Measurements from ENCODE around the gene KRT77. TPM values are rescaled to one million over a fixed set of nuclear protein-coding genes. Genes with fewer than 3 reads are reported as not detected.
"Not testable (repeated sequence)": the region's sequence is repeated elsewhere in the genome, so short reads cannot be mapped to it uniquely, and the experiment has no call there.

Gene KRT77
- total RNA-seq, 1 donor from 2014 or later = 0.96 TPM

GRCh38 chr12:52676163-52676562 lies 27.2 kb downstream of the KRT77 start:
- no peak for DNase-seq (ENCODE audit: low spot score)

- DNase-seq (ENCODE audit: low spot score) = no peak
Measured at GRCh38 chr12:52675301-52675701, 28.0 kb downstream of the KRT77 start.

GRCh38 chr12:52674433-52674775 lies 28.9 kb downstream of the KRT77 start:
- DNase-seq (ENCODE audit: low spot score) = no peak

GRCh38 chr12:52673713-52674432 lies 29.5 kb downstream of the KRT77 start:
- DNase-seq (ENCODE audit: low spot score) = no peak

- DNase-seq (ENCODE audit: low spot score) = no peak
Measured at GRCh38 chr12:52673217-52673616, 30.1 kb downstream of the KRT77 start.

GRCh38 chr12:52672321-52672933 lies 30.9 kb downstream of the KRT77 start:
- DNase-seq (ENCODE audit: low spot score) = peak; percentile 31

GRCh38 chr12:52670961-52671360 lies 32.4 kb downstream of the KRT77 start:
- no peak for DNase-seq (ENCODE audit: low spot score)

- no peak for DNase-seq (ENCODE audit: low spot score)
Measured at GRCh38 chr12:52670506-52670905, 32.8 kb downstream of the KRT77 start.

- DNase-seq (ENCODE audit: low spot score) = not testable (repeated sequence)
Measured at GRCh38 chr12:52669941-52670340, 33.4 kb downstream of the KRT77 start.

GRCh38 chr12:52669426-52669825 lies 33.9 kb downstream of the KRT77 start:
- DNase-seq (ENCODE audit: low spot score) = no peak

- no peak for DNase-seq (ENCODE audit: low spot score)
Measured at GRCh38 chr12:52667931-52668330, 35.4 kb downstream of the KRT77 start.

- no peak for DNase-seq (ENCODE audit: low spot score)
Measured at GRCh38 chr12:52667509-52667908, 35.8 kb downstream of the KRT77 start.

- no peak for DNase-seq (ENCODE audit: low spot score)
Measured at GRCh38 chr12:52666471-52666870, 36.9 kb downstream of the KRT77 start.

GRCh38 chr12:52663420-52663819 lies 39.9 kb downstream of the KRT77 start:
- DNase-seq (ENCODE audit: low spot score) = no peak

GRCh38 chr12:52662918-52663229 lies 40.5 kb downstream of the KRT77 start:
- no peak for DNase-seq (ENCODE audit: low spot score)

- DNase-seq (ENCODE audit: low spot score) = no peak
Measured at GRCh38 chr12:52662093-52662917, 41.0 kb downstream of the KRT77 start.

- DNase-seq (ENCODE audit: low spot score) = no peak
Measured at GRCh38 chr12:52661668-52662067, 41.7 kb downstream of the KRT77 start.

GRCh38 chr12:52660934-52661499 lies 42.3 kb downstream of the KRT77 start:
- DNase-seq (ENCODE audit: low spot score) = no peak

GRCh38 chr12:52659951-52660350 lies 43.4 kb downstream of the KRT77 start:
- DNase-seq (ENCODE audit: low spot score) = no peak

- no peak for DNase-seq (ENCODE audit: low spot score)
Measured at GRCh38 chr12:52659395-52659794, 43.9 kb downstream of the KRT77 start.

- no peak for DNase-seq (ENCODE audit: low spot score)
Measured at GRCh38 chr12:52658196-52658595, 45.1 kb downstream of the KRT77 start.

GRCh38 chr12:52657250-52657902 lies 45.9 kb downstream of the KRT77 start:
- DNase-seq (ENCODE audit: low spot score) = no peak
